ENCODE data around the gene ZNHIT2.
"Not testable (repeated sequence)": the region's sequence is repeated elsewhere in the genome, so short reads cannot be mapped to it uniquely, and the experiment has no call there.

ZNHIT2 gene

GRCh38 chr11:65119670-65119995 lies 2.1 kb upstream of the ZNHIT2 start:
- DNase-seq (ENCODE audit: low spot score) (no peak), FAIRE-seq (no peak)

DNA sequence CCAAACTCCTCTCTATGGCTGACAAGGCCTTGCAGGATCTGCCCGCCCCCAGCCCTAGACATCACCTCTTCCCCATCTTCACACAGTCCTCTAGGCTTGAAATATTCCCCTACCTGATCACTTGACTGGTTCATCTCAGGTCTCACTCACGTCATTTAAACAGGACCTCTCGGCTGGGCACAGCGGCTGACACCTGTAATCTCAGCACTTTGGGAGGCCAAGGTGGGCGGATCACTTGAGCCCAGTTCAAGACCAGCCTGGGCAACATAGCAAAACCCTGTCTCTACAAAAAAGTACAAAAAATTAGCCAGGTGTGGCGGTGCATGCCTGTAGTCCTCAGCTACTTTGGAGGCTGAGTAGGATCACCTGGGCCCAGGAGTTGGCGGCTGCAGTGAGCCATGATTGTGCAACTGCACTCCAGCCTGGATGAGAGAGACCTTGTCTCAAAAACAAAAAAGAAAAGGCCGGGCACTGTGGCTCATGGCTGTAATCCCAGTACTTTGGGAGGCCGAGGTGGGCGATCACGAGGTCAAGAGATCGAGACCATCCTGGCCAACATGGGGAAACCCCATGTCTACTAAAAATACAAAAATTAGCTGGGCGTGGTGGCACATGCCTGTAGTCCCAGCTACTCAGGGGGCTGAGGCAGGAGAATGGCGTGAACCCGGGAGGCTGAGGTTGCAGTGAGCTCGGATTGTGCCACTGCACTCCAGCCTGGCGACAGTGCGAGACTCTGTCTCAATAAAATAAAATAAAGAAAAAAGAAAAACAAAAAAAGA lies 1.6 kb upstream of the ZNHIT2 start:
- DNase-seq (ENCODE audit: low spot score); FAIRE-seq: not testable (repeated sequence)

DNA sequence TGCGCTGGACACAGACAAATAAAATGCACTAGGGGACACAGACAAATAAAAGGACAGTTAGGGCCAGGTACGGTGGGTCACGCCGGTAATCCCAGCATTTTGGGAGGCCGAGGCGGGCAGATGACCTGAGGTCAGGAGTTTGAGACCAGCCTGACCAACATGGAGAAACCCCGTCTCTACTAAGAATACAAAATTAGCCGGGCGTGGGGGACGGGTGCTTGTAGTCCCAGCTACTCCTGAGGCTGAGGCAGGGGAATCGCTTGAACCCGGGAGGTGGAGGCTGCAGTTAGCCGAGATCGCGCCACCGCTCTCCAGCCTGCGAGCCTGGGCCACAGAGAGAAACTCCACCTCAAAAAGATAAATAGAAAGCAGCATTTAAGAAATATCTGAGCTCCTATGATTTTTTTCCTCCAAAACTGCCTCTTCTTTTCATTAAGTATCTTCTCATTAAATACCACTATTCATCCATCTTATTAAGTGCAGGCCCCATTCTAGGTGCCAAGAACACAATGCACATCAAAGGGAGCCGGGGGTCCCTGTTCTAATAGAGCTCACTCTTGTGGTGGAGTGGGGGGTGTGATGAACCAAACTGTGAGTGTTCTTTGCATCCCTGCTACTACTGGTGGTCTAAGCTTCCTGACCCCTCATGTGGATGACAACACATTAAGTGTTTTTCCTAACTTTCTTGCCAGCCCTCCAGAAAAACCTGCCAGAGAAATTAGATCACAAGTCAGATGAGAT lies 766 bp upstream of the ZNHIT2 start:
- no peak for DNase-seq (ENCODE audit: low spot score)
- no peak for FAIRE-seq

- no peak for DNase-seq (ENCODE audit: low spot score)
- FAIRE-seq, result no peak
These were observed 913 bp downstream of the ZNHIT2 start for GRCh38 chr11:65116370-65117205.

- DNase-seq (ENCODE audit: low spot score) (no peak), FAIRE-seq (no peak)
These were observed 2.0 kb downstream of the ZNHIT2 start for GRCh38 chr11:65115361-65116082.

- FAIRE-seq (no peak), DNase-seq (ENCODE audit: low spot score) (no peak)
These were observed 2.8 kb downstream of the ZNHIT2 start for GRCh38 chr11:65114538-65115171.

DNA sequence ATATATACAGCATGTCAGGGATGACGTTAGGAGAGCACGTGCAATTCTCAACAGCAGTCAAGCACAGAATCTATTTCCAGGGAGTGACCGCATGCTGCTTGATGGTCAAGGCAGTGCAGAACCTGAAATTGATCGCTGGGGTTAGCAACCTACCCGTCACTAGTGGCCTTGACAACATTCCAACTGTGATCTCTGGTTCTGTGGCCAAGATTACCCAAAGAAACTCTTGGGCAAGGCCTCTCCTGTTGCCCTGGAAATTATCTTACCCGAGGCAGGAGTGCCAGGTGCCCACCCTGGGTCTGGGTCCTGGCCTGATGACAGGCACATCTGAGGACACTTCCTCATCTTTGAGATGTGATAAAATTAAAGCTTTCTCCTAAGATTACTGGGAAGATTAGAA lies 3.7 kb downstream of the ZNHIT2 start:
- DNase-seq (ENCODE audit: low spot score) (no peak), FAIRE-seq (no peak)

DNA sequence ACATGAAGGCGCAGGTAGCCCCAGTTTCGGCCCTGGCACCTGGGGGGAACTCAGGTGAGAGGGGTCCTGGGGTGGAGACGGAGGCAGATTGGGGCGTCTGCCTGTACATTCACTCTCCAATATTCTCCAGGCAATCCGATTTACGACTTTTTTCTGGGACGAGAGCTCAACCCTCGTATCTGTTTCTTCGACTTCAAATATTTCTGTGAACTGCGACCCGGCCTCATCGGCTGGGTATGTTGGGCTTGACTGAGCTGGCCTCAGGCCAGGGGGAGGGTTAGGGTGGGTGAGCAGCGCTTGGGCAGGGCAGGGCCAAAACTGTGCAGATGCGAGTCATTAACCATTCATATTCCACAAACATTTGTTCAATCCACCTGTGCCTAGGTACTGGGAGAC lies 4.1 kb downstream of the ZNHIT2 start:
- FAIRE-seq, result no peak
- DNase-seq (ENCODE audit: low spot score), result no peak

- FAIRE-seq (no peak), DNase-seq (ENCODE audit: low spot score) (no peak)
These were observed 4.7 kb downstream of the ZNHIT2 start for GRCh38 chr11:65112546-65113360.

GRCh38 chr11:65111744-65112545 lies 5.6 kb downstream of the ZNHIT2 start, which contains the start of gene TM7SF2:
Gene TM7SF2, plus strand, starts transcription at chr11:65111872. Its CDS starts 144 bp downstream, at chr11:65112016.
- FAIRE-seq (no peak), DNase-seq (ENCODE audit: low spot score) (peak; percentile 45)

GRCh38 chr11:65111159-65111743 lies 6.2 kb downstream of the ZNHIT2 start:
- FAIRE-seq, result no peak
- no peak for DNase-seq (ENCODE audit: low spot score)

GRCh38 chr11:65110354-65110861 lies 7.1 kb downstream of the ZNHIT2 start:
- peak; percentile 10 for FAIRE-seq
- peak; percentile 57 for DNase-seq (ENCODE audit: low spot score)

DNA sequence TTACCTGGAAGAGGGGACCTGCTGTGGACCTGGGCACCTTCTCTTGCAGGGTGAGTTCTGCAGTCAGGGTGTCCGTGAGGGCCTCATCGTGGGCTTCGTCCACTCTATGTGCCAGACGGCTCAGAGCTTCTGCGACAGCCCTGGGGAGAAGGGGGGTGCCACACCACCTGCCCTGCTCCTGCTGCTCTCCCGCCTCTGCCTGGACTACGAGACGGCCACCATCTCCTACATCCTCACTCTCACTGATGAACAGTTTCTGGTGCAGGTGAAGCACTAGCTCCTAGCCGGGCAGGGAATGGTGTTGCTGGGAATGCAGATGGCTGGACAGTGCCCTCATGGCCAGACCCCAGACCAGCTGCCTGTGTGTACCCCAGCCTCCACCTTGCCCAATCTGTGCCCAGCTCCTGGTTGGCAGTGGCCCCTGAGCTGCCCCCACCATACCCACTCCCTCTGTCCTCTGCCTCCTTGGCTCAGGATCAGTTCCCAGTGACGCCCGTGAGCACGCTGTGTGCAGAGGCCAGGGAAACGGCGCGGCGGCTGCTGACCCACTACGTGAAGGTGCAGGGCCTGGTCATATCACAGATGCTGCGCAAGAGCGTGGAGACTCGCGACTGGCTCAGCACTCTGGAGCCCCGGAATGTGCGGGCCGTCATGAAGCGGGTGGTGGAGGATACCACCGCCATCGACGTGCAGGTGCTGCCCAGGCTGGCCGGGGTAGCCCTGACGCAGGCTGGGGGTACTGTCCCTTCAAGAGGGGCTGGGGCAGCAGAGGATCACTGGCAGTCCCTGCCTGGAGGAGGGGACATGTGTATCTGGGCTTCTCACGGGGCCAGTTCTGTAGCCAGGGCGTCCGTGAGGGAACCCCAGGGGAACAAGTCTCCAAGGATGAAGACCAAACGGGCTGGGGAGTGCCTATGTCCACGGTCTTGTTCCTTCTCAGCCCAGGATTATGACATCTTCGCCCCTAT lies 8.0 kb downstream of the ZNHIT2 start:
- DNase-seq (ENCODE audit: low spot score), result no peak

GRCh38 chr11:65108469-65109123 lies 8.9 kb downstream of the ZNHIT2 start:
- DNase-seq (ENCODE audit: low spot score), result no peak
- no peak for FAIRE-seq

More for the DNA sequence above, 8.0 kb downstream of the ZNHIT2 start:
- FAIRE-seq, result no peak

GRCh38 chr11:65107751-65108468 lies 9.6 kb downstream of the ZNHIT2 start:
- FAIRE-seq (no peak), DNase-seq (ENCODE audit: low spot score) (no peak)

DNA sequence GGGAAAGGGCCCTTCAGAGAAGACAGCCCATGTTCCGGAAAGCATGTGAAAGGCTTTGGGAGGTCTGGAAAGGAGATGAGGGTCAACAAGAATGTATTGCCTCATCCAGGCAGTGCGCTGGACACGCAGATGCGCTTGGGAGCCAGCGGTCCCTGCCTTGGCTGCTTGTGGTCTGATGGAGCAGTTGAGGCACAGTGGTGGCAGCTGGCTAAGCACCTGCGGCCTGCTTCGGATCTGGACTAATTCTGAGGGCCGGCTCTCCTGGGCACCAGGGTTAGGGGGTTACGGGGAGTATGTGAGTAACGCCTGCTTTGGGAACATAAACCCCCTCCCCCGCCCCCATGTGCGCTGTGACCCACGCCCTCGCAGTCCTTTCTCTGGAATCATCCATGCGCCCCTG lies 10.4 kb downstream of the ZNHIT2 start:
- FAIRE-seq, result no peak
- no peak for DNase-seq (ENCODE audit: low spot score)
